MM.1S (cell line): ENCODE data around the gene ICAM1.

Experiments used
- EZH2 ChIP-seq: fragments of 300-600 bp; sonication (generic); optimal IDR thresholded peaks from 2 replicates; pipeline ENCODE3; 2017; ENCODE audit warnings: low read depth, mild to moderate bottlenecking, antibody characterized with exemption, low read length, mixed read lengths
- TF ChIP-seq, protein P1 (sequence below): fragments of 300-600 bp; sonication (generic); IDR thresholded peaks from 2 replicates; pipeline ENCODE4 v1.5.1; 2016; ENCODE audit warnings: antibody characterized with exemption, low read length, mixed read lengths

DNA sequence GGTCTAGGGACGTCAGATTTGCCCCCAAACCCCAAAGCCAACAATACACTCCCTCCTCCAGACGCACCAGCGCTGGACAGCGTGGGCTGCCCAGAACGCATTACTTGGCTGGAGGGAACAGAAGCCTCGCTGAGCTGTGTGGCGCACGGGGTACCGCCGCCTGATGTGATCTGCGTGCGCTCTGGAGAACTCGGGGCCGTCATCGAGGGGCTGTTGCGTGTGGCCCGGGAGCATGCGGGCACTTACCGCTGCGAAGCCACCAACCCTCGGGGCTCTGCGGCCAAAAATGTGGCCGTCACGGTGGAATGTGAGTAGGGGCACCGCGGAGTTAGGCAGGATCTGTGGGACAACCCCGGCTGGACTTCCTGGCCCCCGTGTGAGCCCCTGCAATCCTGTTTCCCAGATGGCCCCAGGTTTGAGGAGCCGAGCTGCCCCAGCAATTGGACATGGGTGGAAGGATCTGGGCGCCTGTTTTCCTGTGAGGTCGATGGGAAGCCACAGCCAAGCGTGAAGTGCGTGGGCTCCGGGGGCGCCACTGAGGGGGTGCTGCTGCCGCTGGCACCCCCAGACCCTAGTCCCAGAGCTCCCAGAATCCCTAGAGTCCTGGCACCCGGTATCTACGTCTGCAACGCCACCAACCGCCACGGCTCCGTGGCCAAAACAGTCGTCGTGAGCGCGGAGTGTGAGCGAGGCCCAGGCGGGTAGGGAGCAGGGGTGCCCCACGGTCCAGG, 22.9 kb downstream of the ICAM1 start:
- TF ChIP-seq, protein P1, sequence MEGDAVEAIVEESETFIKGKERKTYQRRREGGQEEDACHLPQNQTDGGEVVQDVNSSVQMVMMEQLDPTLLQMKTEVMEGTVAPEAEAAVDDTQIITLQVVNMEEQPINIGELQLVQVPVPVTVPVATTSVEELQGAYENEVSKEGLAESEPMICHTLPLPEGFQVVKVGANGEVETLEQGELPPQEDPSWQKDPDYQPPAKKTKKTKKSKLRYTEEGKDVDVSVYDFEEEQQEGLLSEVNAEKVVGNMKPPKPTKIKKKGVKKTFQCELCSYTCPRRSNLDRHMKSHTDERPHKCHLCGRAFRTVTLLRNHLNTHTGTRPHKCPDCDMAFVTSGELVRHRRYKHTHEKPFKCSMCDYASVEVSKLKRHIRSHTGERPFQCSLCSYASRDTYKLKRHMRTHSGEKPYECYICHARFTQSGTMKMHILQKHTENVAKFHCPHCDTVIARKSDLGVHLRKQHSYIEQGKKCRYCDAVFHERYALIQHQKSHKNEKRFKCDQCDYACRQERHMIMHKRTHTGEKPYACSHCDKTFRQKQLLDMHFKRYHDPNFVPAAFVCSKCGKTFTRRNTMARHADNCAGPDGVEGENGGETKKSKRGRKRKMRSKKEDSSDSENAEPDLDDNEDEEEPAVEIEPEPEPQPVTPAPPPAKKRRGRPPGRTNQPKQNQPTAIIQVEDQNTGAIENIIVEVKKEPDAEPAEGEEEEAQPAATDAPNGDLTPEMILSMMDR: no peak
- TF ChIP-seq EZH2: no peak
